GM12878 (cell line): ENCODE measurements around the gene ASXL2.
"Not testable (repeated sequence)": the region's sequence is repeated elsewhere in the genome, so short reads cannot be mapped to it uniquely, and the experiment has no call there.

Experiments used
- CHD1 ChIP-seq: IDR thresholded peaks from 2 replicates; pipeline ENCODE4 v1.6.1; 2012; ENCODE audit warnings: low read depth, low read length, improper control_type of control experiment
- EP300 ChIP-seq, 2 experiments: fragments of 150-350 bp in 1 of 2; IDR thresholded peaks; 2 replicates each; pipeline ENCODE4 v1.6.1; 2011 to 2012; ENCODE audit warnings: low read depth in 2 of 2, low read length in 2 of 2, borderline replicate concordance in 1 of 2, improper control_type of control experiment in 1 of 2, inconsistent platforms in 1 of 2; ENCODE audit not compliant: control insufficient read depth in 1 of 2
- NFIC ChIP-seq: IDR thresholded peaks from 2 replicates; pipeline ENCODE4 v1.6.1; 2012; ENCODE audit warnings: low read depth, mild to moderate bottlenecking, inconsistent platforms, low read length, moderate library complexity
- TF ChIP-seq, protein P1 (sequence below), 3 experiments: IDR thresholded peaks in 2 of 3; conservative IDR thresholded peaks in 1 of 3; 2 replicates each; pipeline ENCODE4 v1.5.1; 2011; ENCODE audit warnings: low read depth in 3 of 3, low read length in 3 of 3, mild to moderate bottlenecking in 3 of 3, control low read depth in 2 of 3, moderate library complexity in 2 of 3, inconsistent platforms in 1 of 3, mixed read lengths in 1 of 3; ENCODE audit not compliant: control insufficient read depth in 2 of 3, insufficient read depth in 1 of 3; ENCODE audit errors: extremely low read depth in 1 of 3

- not testable (repeated sequence) for TF ChIP-seq CHD1; NFIC; EP300 (IDR thresholded peaks at IDR 0.05; ENCODE audit: borderline replicate concordance in 1 of 2, control insufficient read depth in 1 of 2, low read depth in 2 of 2, low read length in 2 of 2)
- TF ChIP-seq, protein P1, sequence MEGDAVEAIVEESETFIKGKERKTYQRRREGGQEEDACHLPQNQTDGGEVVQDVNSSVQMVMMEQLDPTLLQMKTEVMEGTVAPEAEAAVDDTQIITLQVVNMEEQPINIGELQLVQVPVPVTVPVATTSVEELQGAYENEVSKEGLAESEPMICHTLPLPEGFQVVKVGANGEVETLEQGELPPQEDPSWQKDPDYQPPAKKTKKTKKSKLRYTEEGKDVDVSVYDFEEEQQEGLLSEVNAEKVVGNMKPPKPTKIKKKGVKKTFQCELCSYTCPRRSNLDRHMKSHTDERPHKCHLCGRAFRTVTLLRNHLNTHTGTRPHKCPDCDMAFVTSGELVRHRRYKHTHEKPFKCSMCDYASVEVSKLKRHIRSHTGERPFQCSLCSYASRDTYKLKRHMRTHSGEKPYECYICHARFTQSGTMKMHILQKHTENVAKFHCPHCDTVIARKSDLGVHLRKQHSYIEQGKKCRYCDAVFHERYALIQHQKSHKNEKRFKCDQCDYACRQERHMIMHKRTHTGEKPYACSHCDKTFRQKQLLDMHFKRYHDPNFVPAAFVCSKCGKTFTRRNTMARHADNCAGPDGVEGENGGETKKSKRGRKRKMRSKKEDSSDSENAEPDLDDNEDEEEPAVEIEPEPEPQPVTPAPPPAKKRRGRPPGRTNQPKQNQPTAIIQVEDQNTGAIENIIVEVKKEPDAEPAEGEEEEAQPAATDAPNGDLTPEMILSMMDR (IDR thresholded peaks at IDR 0.05 in 2 of 3, conservative IDR thresholded peaks at IDR 0.05 in 1 of 3; ENCODE audit: control insufficient read depth in 2 of 3, extremely low read depth in 1 of 3, insufficient read depth in 1 of 3, low read depth in 3 of 3, low read length in 3 of 3): not testable (repeated sequence)
Observed at GRCh38 chr2:25913696-25913973, 35.3 kb upstream of the ASXL2 start.
